ENCODE results near the gene TVP23A.

Gene TVP23A

GRCh38 chr16:10859658-10860057, 41.1 kb upstream of the TVP23A start:
- intact Hi-C loops (cut with DNase I; ENCODE audit: low total_unique reads) = no loop called here
- H3K27me3 ChIP-seq = peaks cover 0 to 3% of the 10 kb centered on the region in 2 donors
- TF ChIP-seq, protein P1, sequence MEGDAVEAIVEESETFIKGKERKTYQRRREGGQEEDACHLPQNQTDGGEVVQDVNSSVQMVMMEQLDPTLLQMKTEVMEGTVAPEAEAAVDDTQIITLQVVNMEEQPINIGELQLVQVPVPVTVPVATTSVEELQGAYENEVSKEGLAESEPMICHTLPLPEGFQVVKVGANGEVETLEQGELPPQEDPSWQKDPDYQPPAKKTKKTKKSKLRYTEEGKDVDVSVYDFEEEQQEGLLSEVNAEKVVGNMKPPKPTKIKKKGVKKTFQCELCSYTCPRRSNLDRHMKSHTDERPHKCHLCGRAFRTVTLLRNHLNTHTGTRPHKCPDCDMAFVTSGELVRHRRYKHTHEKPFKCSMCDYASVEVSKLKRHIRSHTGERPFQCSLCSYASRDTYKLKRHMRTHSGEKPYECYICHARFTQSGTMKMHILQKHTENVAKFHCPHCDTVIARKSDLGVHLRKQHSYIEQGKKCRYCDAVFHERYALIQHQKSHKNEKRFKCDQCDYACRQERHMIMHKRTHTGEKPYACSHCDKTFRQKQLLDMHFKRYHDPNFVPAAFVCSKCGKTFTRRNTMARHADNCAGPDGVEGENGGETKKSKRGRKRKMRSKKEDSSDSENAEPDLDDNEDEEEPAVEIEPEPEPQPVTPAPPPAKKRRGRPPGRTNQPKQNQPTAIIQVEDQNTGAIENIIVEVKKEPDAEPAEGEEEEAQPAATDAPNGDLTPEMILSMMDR (IDR thresholded peaks at IDR 0.05) = no peak
- H3K4me3 ChIP-seq = no peak overlapping the region
- no peaks in the 10 kb centered on the region for H3K4me1 ChIP-seq
- H3K36me3 ChIP-seq = no peaks in the 10 kb centered on the region
- H3K27ac ChIP-seq = no peak overlapping the region
- DNase-seq = peak in 1 of 2 donors; percentile 61
- no peaks in the 10 kb centered on the region for H3K9me3 ChIP-seq

GRCh38 chr16:10859020-10859419, 40.4 kb upstream of the TVP23A start:
- Histone ChIP-seq H3K9me3 (no peaks in the 10 kb centered on the region), H3K4me1 (no peaks in the 10 kb centered on the region), H3K27me3 (peaks cover 0 to 2% of the 10 kb centered on the region in 2 donors), H3K4me3 (no peak overlapping the region), H3K36me3 (no peaks in the 10 kb centered on the region), H3K27ac (no peak overlapping the region)
- TF ChIP-seq, protein P1 (IDR thresholded peaks at IDR 0.05) = no peak
- intact Hi-C loops (cut with DNase I; ENCODE audit: low total_unique reads) = no loop called here
- peak in 1 of 2 donors; percentile 19 for DNase-seq

DNA sequence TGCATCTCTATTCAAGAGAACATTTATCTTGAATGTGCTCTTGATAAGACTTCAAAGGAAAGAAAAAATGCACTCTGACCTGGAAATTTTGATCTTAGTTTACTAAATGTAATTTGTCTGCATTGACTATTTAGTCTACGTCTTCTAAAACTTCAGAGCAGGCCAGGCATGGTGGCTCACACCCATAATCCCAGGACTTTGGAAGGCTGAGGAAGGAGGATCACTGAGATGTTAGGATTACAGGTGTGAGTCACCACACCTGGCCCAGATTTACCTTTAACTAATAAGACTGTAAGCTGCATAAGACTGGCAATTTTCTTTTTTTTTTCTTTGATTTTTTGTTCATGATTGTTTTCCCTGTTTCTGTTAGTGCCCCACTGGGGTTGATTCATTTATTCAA, 39.6 kb upstream of the TVP23A start:
- Histone ChIP-seq H3K36me3 (no peaks in the 10 kb centered on the region), H3K4me1 (no peaks in the 10 kb centered on the region), H3K27ac (no peak overlapping the region), H3K27me3 (no peaks in the 10 kb centered on the region), H3K4me3 (no peak overlapping the region), H3K9me3 (no peaks in the 10 kb centered on the region)
- no peak for DNase-seq
- TF ChIP-seq, protein P1 (IDR thresholded peaks at IDR 0.05) = no peak
- intact Hi-C loops (cut with DNase I; ENCODE audit: low total_unique reads) = no loop called here

GRCh38 chr16:10856042-10856441, 37.4 kb upstream of the TVP23A start:
- intact Hi-C loops (cut with DNase I; ENCODE audit: low total_unique reads) = no loop called here
- no peaks in the 10 kb centered on the region for H3K4me1 ChIP-seq
- DNase-seq = no peak

GRCh38 chr16:10852948-10853347, 34.4 kb upstream of the TVP23A start:
- no peak overlapping the region for H3K27ac ChIP-seq
- no peaks in the 10 kb centered on the region for H3K4me1 ChIP-seq
- no peak overlapping the region for H3K4me3 ChIP-seq
- H3K9me3 ChIP-seq = no peaks in the 10 kb centered on the region
- H3K36me3 ChIP-seq = no peaks in the 10 kb centered on the region
- H3K27me3 ChIP-seq = no peaks in the 10 kb centered on the region
- TF ChIP-seq, protein P1 (IDR thresholded peaks at IDR 0.05) = no peak
- no peak for DNase-seq
- intact Hi-C loops (cut with DNase I; ENCODE audit: low total_unique reads) = no loop called here

More at GRCh38 chr16:10856042-10856441, 37.4 kb upstream of the TVP23A start:
- H3K9me3 ChIP-seq = no peaks in the 10 kb centered on the region
- no peaks in the 10 kb centered on the region for H3K36me3 ChIP-seq
- no peak overlapping the region for H3K4me3 ChIP-seq
- no peaks in the 10 kb centered on the region for H3K27me3 ChIP-seq
- TF ChIP-seq, protein P1 (IDR thresholded peaks at IDR 0.05) = no peak
- H3K27ac ChIP-seq = no peak overlapping the region

GRCh38 chr16:10852286-10852685, 33.7 kb upstream of the TVP23A start:
- Histone ChIP-seq H3K4me3 (no peak overlapping the region), H3K4me1 (no peaks in the 10 kb centered on the region), H3K27ac (no peak overlapping the region), H3K36me3 (no peaks in the 10 kb centered on the region), H3K9me3 (no peaks in the 10 kb centered on the region), H3K27me3 (no peaks in the 10 kb centered on the region)
- TF ChIP-seq, protein P1 (IDR thresholded peaks at IDR 0.05) = no peak
- DNase-seq = no peak
- intact Hi-C loops (cut with DNase I; ENCODE audit: low total_unique reads) = no loop called here
